NCI-H187 (cell line): ENCODE measurements around the gene CXCL14.

Experiments used
- DNase-seq, 2 experiments: peaks; one replicate each; lab custom pipeline; 2025; lab: John Stamatoyannopoulos, UW

The CXCL14 gene

DNA sequence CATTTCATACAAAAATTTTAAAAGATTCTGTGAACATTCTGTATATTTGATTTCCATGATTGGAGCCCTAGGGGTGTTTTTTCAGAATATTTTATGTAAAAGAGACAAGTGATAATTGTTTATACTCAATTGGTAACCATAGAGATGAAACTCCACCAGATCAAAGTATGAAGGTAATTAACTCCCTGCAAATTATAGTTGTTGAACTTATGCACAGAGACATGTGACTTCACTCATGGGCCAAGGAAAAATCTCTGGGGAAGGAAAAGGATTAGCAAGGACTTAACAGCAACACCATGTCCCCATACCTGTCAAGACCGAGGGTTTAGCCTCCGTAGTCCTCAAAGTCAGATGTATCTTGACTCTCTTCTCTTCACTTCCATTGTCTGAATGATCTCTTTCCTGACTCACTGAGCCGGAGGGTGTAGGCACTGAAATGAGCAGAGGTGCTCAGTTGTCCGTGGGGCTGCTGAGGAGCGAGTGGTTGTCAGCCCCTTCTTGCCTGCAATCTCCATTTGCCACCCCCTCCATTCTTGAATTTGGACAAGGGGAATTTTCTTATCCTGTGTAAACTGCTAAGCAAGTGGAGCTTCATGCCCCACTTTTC, 17.5 kb upstream of the CXCL14 start:
- DNase-seq: no peak

DNA sequence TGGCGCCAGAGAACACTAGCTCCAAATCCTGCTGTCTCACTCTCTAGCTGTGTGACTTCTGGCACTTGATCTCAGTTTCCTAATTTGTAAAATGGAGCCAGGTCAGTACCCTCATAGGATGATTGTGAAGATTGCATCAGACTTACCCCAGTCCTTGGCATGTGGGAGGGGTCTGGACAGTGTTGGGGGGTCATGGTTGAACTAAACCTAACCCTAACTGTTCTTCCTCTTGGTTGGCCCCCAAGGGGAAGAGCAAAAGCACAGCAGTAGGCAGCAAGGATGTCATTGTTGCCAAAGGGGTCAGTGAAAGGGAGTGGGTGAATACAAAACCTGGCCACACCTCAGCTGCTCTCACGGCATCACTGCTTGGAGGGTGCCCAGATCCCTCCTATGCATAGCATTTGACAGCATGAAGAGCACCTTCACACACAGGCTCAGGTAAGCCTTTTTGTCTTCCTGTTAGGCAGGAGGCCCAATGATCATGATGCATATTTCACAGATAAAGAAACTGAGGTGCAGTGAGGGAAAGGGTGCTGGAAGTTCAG, 15.7 kb upstream of the CXCL14 start:
- DNase-seq: no peak

DNA sequence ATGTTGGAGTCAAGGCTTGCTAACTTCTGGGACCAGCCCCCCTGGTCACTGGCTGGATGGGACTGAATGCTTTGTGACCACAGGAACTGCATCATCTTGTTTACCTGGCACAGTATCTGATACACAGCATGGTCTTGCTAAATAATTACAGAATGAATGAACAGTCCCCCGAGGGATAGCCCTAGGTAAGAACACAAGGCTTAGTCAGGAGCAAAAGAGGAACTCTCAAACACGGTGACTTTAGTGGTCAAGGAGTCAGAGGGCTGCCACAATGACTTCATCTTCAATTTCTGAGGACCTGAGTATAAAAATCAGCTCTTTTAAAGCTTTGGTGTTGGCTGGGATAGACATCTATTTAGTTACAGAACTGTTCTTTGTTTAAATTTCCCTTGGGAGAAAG, 15.1 kb upstream of the CXCL14 start:
- DNase-seq: no peak

DNA sequence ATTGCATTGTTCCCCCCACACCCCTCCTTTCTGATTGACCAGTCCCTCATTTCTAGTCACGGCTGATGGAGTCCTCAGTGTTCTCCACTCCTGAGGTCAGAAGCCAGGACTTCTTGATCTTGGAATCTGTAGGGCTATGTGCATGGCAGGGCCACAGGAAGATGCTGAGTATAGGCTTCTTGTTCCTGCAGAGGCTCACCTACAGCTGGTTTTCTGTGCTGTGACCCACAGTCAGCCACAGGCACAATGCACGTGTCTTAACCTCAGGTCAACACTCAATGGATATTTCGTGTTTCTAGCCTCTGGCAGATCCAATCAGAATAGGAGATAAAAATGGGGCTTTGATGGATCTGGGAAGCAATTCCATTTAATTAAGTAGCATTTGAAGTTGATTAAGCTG, 14.3 kb upstream of the CXCL14 start:
- DNase-seq: no peak

DNA sequence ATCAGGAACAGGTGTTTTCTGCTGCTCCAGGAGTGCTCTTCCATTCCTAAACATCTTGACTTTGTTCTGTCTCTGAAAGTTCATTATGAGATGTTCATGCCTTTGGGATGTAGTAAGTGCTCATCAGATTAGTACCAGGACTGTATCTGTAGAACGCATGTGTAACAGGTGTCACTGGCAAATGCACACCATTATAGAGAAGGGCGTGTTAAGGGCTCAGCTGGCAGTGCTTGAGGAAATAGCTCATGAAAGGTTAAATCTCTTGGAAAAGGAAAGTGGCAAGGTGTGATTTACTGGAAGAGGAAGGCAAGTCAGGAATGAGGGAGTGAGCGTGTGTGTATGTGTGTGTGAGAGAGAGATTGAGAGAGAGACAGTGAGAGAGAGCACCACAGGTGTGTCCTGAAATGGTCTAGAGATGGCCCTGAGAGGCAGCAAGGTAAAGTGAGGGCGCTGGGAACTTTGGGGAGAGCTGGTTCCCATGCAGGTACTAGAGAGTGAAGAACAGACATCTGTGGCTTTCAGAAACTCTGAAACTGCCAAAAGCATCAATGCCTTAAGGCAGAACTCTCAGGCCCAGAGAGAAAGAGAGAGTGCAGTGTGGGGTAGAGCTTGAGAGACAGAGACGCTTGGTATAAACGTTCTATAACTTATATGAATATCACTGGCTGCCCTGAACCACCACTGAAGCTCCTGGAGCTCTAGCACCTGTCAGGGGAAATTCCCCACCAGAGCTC, 13.7 kb upstream of the CXCL14 start:
- DNase-seq: no peak

DNA sequence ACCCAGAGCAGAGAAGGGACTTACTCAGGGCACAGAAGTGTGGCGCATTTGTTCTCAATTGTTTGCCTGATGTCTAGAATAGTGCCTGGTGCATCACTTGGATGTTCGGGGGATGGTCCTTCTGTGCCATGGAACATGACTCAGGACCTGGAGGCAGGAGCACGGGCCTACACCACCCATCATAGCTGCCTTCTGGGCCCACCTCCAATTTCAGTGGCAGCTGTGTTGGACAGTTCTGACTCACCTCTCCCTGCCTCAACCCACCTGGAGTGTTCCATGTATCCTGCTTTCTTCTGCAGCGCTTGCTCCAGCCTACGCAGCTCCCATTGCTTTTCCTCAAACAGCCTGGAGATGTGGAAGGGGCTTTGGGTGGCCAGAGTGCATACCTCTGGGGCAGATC, 12.5 kb upstream of the CXCL14 start:
- DNase-seq: no peak

DNA sequence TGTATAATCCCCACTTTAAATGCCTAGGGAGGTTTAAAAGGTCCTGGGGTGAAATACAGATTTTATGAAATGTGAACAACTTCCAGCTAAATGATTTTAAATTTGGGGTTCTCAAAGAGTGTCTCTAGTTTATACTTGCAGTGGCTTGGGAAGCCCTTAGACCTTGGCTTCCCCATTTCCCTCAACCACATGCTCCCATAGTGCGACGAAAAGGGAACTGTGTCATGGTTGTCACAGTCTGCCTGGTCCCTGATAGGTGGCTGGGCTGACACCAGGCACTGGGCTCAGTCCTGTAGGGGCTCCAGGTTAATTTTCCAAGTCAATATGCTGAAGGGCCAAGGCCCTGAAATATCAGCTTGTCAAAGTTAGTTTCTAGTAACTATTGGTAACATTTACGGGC, 10.4 kb upstream of the CXCL14 start:
- no peak for DNase-seq

DNA sequence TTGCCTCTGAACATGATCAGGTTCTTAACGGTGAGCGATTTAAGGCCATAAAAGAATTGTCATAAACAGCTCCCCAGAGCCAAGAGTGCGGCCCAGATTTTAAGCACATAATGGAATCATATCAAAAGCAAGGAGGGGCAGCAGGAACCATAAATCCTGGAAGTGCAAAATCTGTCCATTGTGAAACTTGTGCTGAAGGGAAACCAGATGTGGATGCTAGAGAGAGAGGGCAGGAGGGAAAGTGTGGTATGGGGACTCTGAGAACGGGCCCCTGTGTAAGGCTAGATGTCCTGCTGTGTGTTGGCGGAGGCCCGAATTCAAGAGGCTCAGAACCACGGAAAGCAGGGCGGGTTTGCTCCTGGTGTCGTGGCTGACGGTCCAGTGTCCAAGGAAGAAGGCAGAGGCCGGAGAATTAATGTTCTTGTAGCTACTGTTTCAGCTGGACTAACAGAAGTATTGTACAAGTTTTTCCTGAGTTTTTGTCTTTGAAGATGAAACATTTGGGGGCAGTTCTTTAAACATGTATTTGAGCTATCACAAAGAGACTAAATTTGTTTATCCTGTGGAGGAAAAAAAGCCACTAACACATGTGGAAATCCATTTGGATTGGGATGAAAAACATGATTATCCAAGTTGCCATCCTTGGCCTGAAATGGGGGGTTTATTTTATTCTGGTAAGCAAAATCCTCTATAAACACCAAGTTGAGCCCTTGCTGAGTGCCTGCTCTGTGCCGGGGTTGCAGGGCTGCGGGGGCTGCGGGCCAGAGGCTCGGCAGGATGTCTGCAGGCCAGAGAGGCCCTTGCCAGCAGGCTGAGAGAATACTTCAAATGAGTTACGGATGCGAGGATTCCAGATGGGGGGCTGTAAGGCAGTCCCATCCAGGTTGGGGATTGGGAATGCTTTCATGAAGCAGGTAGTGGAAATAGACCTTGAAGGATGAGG, 9.2 kb upstream of the CXCL14 start:
- DNase-seq: no peak

DNA sequence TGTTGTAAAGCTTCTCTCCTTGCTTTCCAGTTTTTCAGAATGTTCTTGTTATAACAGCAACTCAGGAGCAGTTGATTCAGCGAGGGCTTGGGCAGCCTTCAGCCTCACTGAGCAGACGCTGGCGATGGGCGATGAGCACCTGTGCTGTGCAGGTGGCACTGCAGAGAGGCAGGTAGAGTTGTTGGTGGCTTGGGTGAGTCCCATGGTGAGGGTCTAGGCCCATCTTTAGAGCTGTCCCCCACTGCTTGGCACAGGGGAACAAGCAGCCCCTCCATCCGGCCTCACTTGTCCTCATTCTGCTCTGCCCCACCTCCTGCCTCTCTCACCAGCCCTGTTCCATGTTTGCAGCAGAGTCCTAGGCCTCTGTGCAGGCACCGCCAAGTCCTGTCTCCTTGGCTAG, 6.1 kb upstream of the CXCL14 start:
- DNase-seq: no peak

DNA sequence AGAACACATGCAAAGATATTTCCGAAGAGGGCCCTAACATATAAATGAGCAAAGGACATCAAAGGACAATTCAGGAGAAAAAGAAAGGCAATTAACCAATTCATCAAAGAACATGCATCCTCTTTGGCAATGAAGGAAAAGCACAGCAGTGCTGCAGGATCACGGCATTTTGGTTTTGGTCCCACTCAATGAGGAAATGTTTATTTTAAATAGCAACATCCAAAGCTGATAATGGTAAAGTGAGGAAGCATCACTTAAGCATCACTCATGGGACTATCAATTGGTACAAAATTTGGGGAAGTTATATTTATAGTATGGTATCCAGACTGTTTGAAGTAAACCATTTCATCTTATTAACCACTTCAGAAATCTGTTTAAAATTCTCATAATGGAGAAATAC, 5.5 kb upstream of the CXCL14 start:
- DNase-seq: no peak

DNA sequence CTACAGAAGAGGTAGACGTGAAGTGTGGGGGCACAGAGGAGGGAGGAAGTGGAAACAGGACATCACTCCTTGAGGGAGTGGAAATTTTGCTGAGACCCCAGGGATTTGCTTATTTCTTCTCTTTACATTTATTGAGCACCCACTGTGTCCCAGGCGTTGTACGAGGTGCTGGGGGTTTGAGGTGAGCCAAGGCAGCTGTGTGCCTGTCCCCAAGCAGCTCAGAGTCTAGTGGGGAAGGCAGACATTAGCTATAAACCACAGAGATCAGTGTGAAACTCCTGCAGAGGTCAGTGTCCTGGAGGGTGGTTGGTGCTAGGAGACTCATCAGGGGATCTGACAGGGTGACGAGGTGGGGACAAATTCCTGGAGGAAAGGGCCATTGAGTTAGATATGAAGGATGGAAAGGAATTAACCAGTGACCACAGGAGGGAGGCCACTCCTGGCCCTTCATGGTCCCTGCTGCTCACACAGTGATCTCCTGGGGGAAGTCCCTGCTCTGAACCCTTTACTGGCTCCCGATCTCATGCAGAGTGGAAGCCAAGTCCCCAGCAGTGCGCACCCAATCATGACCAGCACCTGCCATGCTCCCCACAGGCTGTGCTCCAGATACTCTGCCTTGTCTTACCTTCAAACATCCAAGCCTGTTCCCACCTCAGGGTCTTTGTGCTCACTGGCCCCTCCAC, 3.4 kb upstream of the CXCL14 start:
- DNase-seq: no peak

DNA sequence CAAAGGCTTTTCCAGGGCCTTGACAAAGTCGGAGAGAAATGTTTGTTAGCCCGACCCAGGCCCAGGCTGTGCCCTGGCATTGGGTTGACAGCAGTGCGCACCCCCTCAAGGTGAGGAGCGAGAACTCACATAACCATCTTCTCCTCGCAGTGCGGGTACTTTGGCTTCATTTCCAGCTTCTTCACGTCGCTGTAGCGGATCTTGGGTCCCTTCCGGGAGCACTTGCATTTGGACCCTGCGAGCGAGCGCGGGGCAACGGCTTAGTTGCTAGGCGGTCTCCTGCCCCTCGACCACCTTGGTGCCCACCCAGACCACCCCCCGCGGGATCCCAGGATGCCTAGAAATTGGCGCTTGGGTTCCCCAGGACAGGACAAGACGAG, 496 bp downstream of the CXCL14 start:
- DNase-seq: no peak

DNA sequence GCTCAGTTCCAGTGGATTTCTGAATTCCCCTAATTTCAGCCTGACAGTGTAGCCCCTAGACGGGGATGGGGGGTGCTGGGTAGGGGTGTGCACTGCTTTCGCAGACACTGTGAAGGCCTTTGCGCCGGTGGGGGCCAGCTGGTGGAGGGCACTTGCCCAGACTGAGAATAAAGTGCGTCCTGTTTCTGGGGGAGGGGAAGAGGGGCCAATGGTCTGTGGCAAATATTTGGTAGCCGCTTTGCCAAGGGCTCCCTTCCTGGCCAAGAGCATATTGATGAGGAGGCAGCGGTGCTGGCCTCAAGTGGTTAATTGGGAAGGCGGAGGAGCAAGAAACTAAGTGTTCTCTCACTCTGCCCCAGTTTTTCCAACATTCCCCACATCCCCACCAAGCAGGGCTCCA, 1.4 kb downstream of the CXCL14 start:
- DNase-seq: no peak

DNA sequence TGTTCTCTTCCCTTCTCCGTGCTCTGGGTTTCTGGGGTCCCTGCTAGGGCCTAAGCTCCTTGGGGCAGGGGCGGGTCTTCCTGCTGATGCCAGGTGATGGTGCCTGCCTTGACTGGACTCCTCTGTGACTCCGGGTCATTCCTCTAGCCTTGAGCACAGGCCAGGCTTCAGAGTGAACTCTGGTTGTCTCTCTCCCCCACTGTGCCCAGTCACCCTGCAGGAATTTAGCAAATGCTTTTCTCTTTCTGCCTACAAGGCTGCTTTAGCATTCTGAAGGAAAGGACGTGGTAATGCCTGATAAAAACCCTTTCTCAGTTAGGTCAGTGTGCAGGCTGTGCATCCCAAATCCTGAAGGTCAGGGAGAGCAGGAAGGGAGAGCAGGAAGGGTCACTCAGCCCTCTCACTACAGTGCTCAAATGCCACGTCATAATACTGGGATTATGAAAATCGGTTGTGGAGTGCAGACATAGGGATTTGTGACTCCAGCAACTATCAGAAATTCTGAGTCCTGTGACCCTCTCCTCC, 2.7 kb downstream of the CXCL14 start:
- DNase-seq: no peak

DNA sequence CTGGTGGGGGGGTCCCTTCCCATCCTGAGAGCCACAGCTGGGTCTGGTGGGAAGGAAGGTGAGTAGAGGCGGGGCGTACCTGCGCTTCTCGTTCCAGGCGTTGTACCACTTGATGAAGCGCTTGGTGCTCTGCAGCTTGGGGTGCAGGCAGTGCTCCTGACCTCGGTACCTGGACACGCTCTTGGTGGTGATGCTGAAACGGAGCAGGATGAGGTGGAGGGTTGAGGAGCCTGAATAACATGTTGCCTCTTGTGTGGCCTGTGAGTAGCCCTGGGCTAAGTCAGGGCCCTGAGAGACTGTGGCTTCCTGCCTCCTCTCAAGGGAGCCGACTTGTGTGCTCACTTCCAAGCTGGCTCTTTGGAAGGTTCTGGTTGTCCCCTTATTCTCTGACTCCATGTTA, 4.3 kb downstream of the CXCL14 start:
- no peak for DNase-seq

DNA sequence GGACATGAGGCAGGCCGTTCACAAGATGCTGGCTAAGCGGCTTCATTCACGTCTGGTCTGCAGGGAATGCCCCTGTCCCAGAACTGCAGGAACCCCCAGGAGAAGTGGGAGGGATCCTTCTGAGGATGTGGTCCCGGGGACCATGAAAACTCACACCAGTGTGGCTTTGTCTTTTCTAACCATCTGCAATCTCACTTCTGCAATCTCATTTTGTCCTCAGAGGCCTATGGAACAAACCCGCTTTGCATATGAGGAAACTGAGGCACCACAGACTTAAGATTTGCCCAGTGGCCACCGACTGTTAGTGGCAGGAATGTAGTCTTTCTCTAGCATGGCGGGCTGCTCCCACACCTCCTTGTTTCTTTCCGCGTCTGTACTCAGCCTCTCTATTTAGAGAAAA, 6.9 kb downstream of the CXCL14 start:
- no peak for DNase-seq

DNA sequence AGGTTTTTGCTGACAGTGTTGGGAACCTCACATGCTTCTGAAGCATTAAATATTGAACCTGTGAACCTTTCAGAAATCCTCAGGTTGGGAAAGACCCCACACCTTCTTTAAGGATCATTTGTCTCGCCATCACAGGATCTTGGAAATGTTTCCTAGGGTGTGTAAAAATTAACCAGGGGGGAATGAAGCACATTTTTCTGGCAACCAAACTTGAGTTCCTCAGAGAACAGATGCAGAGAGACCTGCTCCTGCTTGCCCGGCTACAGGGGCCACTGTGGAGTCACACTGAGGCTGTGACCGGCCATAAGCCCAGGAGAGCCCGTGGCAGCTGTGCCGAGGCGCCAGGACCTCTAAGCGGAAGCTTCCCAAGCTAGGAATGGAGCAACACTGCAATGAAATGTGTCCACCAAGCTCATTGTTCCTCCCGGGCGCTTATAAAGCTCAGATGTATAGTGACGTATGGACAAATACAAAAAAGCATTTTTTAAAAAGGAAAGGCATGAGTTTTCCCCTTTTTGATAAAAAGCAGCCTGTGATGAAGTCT, 7.7 kb downstream of the CXCL14 start:
- no peak for DNase-seq

DNA sequence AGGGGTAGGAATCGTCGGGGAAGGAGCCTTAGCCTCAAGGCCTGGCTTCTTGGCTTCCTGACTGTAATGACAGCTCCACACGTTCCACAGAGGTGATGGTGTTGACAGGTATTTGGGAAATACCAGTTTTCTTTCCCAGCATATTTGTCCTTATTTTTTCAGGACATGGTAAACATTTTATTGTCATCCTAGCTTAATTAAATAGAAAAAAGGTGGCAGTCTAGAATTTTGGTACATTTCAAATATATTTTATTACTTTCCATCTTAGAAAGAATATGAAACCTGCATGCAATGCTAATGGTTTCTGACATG, 8.4 kb downstream of the CXCL14 start:
- DNase-seq: no peak

DNA sequence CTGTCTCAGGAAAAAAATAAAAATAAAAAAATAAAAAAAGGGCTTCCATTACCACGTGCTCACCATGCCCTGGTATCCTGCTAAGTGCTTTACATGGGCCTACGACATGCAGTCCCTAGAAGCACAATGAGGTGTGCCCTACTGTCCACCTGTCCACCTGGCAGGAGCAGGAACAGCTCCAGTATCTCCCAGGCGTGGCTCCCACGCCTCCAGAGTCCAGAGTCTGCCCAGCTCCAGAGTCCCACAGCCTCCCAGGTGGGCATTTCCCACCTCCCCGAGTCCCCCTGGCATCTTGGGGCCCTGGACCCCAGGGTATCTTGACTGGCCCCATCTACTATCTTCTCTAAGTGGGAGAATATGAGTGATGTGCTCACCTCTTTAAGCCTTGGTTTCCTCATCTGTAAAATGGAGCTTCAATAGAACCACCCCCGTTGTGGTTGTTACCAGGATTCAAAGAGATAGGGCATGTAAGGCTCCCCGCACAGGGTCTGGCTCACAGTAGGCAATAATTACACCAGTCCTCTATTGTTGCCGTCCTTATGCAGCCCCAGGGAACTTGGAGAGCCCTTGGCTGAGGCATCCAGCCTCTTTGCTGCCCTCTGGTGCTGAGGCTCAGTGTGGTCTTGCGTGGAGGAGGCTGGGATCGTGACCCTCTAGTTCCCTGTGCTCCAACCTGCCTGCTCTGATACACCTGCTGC, 8.9 kb downstream of the CXCL14 start:
- DNase-seq: no peak

DNA sequence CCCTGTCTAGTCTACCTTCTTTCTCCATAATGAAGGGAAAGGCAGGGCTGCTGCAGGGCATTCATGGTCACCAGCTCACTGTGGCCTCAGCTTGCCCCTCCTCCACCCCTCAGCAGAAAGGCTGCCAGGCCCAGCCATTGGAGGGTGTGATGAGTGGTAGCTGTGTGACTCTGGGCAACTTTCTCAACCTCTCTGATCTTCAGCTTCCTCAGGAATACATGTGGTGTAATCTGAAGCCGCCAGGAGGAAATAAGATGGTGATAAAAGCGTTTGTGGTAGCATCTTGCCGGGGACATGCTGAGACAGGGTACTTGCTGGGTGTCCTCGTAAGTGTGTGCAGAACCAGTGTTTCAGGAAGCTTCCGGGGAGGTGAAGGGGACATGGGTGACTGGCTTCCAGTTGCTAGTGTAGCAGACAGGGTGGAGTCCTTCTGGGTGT, 9.8 kb downstream of the CXCL14 start:
- DNase-seq: no peak

DNA sequence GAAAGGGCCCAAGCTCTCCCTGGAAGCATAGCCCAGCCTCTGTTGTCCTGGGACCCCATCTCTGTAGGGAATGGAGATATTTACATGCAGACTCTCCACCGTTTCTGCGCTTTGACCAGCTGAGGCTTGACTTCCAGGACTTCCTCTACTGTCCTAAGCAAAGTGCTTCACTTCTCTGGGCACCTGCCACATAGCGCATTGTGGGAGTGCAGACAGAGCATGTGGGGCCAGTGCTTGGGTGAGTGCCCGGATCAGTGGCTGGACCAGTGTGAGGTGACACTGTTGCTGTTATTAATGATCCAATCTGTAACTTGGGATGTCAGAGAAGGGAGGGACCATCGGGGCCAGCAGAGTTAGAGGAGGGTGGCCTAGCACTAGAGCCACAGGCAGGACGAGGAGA, 10.5 kb downstream of the CXCL14 start:
- DNase-seq: no peak
